ENCODE results near the gene TRAP1.

TRAP1 gene

DNA sequence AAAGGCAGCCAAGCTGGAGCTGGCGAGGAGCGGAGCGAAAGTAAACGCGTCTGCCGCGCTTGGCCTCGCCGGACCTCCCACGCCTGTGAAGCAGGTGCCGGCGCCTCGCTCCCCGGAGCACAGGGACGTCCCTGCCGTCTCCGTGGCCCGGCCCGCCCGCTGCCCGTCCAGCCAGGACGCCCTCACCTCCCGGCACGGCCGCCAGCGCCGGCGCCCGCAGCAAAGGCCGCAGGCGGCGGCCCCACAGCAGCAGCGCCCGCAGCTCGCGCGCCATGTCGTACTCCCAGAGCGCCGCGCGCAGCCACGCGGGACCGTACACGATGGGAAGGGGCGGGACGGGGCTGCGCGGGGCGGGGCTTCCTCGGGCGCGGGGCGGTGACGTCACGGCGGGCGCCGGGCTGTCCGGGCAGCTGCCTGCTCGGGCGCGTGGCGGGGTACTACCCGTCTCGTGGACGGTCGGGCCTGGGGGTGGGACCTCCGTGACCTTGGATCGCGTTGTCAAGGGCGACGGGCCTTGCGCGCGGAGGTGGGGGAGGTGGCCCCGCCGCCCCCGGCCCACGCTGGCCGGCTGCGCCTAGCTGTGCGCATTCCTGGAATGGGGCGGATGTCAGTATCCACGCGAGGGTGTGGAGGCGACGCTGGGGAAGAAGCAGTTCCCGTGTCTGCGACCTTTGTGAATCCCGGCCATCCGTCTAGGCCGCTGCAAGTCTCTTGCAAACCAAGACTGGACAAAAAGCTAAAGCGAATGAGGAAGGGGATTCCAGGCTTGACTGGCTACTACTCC, at the start of gene TRAP1:
Gene TRAP1, minus strand, starts transcription at position 290 of the 784 bp plus-strand sequence. Its CDS starts 16 bp downstream, at position 274.
- peak; percentile 86 for DNase-seq (ENCODE audit: low read depth, low spot score)

DNA sequence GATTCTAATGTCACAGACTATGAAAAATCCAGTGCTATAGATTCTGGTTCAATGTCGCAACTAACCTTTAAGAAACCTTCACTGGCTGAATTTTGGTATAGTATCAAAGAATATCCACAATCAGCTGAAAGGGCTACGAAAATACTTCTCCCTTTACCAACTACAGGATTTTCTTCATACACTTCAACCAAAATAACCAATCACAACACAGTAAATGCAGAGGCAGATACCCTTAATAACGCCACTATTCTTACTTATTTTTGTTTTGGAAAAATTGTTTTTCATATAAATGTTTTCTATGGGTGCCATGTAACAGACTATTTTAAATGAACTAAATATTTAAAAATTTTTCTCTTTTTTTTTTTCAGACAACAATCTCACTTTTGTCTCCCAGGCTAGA, 48.9 kb upstream of the TRAP1 start:
- no peak for DNase-seq (ENCODE audit: low read depth, low spot score)

DNA sequence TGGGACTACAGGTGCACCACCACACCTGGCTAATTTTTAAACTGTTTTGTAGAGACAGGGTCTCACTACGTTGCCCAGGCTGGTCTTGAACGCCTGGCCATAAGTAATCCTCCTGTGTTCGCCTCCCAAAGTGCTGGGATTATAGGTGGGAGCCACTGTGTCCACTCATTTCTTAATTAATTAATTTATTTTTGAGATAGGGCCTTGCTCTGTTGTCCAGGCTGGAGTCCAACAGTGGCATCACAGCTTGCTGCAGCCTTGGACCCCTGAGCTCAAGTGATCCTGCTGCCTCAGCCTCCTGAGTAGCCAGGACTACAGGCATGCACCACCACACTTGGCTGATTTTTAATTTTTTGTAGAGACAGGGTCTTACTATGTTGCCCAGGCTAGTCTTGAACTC, 47.1 kb upstream of the TRAP1 start:
- no peak for DNase-seq (ENCODE audit: low read depth, low spot score)

DNA sequence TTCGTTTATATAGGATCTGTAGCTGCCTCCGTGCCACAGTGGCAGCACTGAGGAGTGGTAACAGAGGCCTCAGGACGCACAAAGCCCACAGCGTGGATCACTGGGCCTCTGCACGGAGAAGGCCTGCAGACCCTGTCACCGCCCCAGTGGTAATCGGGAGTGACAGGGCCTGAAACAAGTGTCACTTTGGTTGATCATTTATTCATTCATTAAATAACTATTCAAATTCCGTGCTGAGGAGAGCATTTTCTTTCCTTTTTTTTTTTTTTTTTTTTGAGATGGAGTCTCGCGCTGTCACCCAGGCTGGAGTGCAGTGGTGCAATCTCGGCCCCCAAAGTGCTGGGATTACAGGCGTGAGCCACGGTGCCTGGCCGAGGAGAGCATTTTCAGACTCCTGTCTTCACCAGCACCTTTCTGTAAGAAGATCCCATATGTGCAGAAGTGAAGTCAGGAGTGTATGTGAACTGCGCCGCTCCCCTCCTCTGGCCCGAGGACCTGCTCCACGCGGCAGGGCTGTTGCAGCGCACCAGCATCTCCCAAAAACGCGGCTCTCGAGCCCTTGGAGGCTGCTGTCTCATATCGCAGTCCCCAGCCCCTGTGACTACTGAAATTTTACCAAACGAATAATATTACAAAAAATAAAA, 44.9 kb upstream of the TRAP1 start:
- DNase-seq (ENCODE audit: low read depth, low spot score), result no peak

DNA sequence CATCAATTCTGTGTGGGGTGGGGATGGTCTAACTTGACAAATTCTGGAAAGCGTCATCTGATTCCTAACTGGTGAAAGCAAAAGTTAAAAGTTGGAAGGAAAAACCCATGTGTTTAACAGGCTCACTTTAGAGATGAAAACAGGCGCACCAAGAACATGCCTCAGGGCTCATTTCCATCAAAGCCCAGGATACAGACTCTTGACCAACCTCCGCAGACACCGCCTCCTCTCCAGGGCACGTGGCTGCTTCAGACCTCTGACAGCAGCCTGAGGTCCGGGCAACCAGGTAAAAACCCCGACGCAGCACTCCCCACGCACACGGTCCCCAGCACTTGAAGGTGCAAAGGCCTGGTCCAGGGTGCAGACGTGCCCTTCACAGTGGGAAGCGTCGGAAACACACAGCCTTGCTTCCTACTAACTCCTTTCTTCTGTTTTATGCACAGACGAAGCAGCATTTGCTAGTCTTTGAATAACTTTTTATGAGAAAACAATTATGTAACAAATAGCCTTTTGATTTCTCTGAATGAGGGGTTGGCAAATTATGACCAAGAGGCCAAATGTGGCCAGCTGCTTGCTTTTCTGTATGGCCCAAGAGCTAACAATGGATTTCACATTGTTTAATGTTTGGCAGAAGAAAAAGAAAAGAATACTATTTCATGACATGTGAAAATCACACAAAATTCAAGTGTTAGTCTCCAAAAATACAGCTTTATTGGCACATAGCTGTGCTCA, 44.2 kb upstream of the TRAP1 start:
- DNase-seq (ENCODE audit: low read depth, low spot score), result no peak

DNA sequence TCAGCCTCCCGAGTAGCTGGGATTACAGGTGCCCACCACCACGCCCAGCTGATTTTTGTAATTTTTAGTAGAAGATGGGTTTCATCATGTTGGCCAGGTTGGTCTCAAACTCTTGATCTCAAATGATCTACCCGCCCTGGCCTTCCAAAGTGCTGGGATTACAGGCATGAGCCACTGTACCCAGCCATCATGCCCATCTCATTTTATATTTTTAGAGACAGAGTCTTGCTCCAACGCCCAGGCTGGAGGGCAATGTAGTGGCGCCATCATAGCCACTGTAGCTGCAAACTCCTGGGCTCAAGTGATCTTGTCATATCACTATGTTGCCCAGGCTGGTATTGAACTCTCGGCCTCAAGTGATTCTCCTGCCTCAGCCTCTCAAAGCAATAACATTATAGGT, 43.2 kb upstream of the TRAP1 start:
- no peak for DNase-seq (ENCODE audit: low read depth, low spot score)

DNA sequence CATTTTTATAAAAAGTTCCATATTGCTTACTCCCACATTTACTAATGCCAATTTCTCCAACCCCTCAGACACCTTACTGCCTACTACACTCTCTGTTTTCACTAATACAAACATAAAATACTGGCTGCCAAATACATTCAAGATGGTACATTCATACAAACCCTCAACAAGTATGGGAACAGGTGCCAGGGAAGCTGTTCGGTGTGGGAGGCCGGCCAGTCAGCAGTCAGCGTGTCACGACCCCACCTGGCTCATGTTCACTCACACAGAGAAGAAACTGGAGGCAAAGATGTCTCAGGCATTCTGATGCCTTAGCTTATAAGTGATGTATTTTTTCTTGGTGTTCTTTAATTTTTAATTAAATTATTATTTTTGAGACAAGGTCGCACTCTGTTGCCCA, 42.4 kb upstream of the TRAP1 start:
- DNase-seq (ENCODE audit: low read depth, low spot score), result no peak

DNA sequence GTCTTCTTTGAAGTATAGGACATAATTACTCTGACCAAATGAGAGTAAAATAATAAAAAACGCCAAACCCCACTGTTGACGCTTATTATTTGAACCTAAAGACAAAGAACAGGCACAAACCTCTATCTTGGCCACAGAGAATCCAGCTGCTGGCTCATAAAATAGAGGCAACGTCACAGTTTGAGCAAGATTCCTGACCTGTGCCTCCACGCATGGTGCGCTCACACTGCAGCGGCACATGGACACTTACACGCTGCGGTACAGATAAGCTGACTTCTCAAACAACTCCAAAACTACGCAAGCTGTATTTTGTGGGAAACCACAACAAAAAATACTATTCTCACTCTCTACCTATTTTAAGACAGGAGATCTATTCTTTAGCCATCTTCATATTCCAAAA, 38.8 kb upstream of the TRAP1 start:
- no peak for DNase-seq (ENCODE audit: low read depth, low spot score)

DNA sequence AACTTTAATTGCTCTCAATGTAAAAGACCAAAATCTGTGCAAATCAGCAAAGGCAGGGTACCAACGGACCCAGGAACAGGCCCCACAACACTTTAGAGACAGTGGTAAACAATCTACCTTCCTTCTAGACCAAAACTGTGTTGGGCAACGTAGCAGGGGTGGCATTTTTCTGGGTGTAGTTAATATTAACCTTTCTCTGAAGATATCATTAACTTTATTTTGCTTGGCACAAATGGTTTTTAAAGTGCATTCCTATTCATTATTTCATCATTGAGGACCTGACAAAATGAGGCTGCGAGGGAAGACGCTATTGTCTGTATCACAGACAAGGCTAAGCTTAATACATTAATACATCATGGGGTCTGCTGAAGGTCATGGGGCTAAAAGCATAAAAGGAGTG, 37.9 kb upstream of the TRAP1 start:
- DNase-seq (ENCODE audit: low read depth, low spot score), result no peak

DNA sequence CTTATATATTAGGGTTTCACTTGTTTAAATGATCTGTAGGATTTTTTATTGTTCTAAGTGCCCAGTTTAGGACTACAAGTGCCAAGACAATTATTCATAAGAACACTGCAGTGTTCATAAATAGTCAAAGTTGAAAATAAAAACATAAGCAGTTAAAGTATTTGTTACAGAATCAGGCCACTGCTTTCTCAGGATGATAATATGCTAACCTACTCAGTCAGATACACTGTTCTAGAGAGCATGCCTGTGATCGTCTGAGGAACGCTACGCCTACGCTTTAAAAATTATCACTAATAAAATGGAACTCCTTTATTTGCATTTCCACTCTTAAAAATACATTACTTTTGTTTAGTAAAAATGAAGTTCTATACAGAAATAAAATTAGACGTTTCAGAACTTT, 37.4 kb upstream of the TRAP1 start:
- DNase-seq (ENCODE audit: low read depth, low spot score), result no peak

DNA sequence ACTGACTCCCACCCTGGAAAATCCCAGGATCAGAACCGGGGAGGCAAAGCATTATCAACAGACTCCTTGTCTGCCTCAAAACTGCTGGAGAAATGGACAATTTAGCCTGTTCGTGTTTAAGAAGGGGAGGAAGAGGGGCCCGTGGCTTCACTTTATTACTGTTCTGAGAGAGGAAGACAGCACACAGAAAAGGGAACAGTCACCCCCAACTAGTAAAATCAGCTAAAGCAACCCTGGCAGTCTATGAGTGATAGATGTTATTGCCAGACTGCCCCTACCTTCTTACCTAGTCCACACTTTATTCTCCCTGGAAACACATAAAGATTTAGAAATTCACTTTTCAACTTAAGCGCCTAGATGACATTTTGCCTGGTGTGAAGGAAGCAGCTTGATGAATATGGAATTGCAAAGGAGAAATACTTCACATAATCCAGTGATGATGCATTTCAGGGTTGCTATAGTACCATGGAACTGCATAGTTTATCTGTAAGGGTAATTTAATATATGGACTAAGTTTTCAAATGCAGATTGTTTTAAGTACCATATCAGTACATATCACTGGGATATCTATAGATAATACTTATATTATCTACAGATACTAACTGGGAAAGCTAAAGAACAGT, 36.9 kb upstream of the TRAP1 start:
- DNase-seq (ENCODE audit: low read depth, low spot score), result no peak

DNA sequence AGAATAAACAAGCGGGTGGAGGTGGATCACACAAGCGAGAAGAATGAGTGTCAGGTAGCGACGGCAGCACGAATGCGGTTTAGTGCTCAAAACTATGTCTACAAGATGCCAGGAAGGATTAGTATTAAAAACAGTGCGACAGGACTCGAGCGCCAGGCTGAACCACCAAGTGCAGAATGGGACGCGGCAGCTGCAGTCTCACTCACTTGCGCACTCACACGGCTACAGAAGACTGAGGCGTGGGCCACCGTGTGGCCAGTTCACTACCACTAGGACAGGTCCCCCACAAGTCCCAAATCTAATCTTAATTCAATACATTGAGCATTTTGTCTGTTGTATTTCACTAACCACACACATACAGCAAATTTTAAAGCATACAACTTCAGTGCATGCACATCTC, 35.7 kb upstream of the TRAP1 start:
- DNase-seq (ENCODE audit: low read depth, low spot score), result no peak

DNA sequence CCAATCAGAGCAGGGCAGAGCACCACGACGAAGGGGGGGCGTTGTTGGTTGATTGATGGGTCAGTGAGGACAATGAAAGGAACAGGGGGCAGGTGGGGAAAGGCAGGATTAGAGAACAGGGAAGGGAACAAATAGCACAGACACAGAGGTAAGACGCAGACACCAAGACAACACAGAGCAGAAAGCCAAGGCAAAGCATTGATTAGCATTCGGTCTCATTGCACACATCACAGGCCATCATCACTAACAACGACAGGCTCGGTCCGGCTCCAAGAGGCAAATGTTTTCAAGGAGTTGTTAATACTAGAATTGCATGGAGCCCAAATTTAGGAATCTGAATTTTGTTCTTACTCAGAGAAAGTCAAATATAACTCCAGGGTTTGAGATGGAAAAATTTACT, 34.6 kb upstream of the TRAP1 start:
- DNase-seq (ENCODE audit: low read depth, low spot score), result no peak

DNA sequence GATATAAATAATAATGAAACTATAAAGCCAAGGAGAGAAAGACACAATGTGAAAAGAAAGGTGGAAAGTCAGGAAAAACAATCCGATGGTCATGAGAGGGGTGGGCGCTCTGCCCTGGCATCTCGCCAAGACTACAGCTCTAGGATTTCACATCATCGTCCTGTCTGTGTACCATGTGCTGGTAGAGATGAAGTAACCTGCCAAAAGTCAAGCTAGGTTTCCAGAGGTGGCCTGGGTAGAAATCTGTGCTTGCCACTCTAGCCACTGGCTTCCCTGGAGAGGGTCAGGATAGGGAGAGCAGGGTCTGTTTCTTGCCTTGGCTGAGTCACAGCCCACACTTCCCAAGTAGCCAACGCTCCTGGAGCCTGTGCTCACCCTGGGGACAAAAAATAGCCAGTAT, 31.0 kb upstream of the TRAP1 start:
- DNase-seq (ENCODE audit: low read depth, low spot score), result no peak

DNA sequence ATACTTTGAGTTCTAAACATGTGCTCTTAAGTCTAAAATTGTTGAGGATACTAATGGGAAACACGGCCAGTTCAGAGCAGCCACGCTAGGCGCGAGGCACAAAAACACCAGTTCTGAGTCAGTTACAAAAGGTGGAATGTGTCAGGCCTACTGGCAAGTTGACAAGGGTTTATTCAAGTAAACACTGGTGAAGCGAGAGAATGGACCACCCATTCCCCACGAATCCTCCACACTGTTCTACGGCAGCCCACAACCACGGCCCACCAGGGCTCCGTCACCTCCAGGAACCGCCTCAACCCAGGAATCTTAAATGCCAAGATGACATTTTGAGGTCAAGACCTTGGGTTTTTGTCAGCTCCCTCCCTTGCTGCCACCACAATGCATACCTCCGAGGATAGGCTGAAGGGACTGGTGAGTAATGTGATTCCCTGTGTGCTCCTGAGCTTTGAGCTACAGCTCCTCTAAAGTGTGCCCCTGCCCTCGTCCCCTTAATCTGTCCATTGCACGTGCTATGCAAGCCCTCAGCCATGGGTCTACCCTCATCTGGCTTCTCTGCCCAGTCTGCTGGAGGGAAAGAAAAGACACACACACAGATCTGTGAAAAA, 28.5 kb upstream of the TRAP1 start:
- no peak for DNase-seq (ENCODE audit: low read depth, low spot score)

DNA sequence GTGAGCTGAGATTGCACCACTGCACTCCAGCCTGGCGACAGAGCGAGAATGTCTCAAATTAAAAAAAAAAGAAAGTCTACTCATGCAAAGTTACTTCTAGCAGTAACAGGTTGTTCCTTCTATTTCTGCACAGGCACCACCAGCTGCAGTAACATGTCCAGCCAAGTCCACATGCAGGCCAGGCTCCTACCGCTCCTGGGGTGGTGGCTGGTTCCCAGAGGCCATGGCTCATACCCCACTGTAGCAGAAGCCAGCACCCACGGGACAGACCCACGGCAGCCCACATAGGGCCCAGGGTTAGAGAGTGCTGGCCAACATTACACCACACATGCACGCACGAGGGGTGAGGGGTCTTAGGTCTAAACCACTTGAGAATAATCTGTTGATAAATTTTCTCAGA, 26.7 kb upstream of the TRAP1 start:
- no peak for DNase-seq (ENCODE audit: low read depth, low spot score)

DNA sequence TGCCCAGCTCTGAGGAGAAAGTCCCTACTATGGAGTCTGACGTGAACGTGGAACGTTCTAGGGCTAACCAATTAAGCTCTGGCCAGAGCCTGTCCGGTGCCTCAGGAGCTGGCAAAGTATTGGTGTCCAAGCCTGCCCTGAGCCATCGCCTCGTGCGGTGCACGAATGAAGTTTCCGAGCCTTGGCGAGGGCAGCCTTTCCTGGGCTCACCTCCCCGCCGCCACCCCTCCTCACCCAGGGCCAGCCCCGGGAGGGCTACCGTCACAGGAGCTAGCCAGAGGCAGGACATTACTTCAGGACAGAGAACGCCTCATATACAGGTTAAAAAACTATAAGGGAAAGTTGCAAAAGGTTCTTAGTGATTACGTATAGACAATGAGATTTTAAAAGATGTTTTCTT, 23.6 kb upstream of the TRAP1 start:
- no peak for DNase-seq (ENCODE audit: low read depth, low spot score)

DNA sequence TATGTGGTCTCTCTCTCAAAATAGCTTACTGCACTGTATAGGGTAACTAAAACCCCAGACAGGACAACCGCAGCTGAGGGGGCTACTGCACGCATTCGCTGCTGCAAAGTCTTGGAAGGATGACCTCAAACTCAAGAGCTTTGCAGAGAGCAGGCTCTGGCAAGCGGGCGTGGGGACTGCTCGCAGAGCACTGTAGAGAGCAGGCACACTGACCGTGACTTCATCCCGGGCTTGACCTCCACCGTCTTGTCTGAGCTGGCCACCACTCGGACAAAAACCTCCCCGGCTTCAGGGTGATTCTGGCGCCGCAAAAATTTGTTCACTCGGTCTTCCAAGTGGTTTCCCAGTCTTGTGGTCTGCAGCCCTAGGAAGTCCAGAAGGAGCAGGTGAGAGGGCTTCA, 22.9 kb upstream of the TRAP1 start:
- no peak for DNase-seq (ENCODE audit: low read depth, low spot score)

DNA sequence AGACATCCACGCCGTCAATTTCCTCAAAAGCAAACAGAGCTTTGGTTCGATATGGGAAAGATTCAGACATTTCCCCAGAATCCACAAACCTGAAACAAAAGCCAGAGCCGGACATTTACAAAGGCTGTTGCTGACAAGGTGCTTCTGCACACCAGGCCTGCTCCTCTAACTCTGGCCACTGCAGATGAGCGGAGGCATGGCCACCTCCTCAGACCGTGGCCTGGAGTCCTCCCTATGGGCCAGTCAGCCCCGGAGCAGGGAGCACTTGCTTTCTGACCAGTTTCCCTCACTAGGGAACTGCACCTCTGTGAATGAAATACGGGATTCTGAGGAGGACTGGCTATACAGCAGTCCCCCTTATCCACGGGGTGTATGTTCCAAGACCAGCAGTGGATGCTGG, 22.3 kb upstream of the TRAP1 start:
- DNase-seq (ENCODE audit: low read depth, low spot score), result no peak

DNA sequence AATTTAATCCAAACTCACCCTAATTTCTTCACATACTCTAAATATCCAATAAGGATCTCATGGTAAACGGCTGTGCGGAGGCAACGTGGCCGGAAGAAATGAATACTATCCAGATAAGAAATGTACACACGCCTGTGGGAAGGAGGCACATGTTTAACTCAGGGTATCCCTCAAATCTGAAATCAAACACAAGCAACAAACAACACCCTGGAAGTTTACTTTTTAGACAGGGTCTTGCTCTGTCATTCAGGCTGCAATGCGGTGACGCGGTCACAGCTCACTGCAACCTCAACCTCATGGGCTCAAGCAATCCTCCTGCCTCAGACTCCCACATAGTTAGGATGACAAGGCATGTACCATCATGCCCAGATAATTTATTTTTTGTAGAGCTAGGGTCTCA, 21.2 kb upstream of the TRAP1 start:
- no peak for DNase-seq (ENCODE audit: low read depth, low spot score)

DNA sequence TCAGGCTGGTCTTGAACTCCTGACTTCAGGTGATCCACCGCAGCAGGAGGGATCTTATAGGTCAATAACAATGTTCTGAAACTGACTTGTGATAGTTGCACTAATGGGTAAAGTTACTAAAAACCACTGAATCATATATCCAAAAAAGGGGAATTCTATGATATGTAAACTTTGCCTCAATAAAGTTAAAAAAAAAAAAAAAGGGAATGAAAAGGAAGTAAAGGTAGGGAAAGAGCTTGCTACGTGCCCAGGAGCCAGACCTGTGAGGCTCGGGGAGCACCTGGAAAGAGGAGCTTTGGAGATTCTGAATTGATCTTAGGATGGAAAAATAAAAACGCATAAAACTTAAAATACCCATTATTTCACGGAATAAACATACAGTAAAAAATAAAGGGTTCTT, 20.8 kb upstream of the TRAP1 start:
- DNase-seq (ENCODE audit: low read depth, low spot score), result no peak

DNA sequence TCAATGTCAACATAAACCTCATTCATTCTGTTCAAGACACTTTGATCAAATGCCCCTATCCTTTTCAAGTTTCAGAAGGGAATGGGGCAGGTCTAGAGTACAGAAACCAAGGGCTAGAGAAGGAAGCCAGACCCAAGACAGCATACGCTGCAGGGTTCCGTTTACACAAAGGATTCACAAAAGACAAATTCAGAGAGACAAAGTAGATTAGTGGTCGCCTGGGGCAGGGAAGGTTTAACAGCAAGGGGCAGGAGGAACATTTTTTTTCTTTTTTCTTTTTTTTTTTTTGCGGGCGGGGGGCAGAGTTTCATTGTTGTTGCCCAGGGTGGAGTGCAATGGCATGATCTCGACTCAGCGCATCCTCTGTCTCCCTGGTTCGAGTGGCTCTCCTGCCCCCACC, 19.9 kb upstream of the TRAP1 start:
- no peak for DNase-seq (ENCODE audit: low read depth, low spot score)

Data from activated naive CD8-positive, alpha-beta T cell treated with anti-CD3 and anti-CD28 coated beads, Interleukin-2, amount 50 U/mL, for 16 hours (primary cell).